Thoracic aorta (tissue), 2 donors: ENCODE measurements around the gene RGS17. TPM values are rescaled to one million over a fixed set of nuclear protein-coding genes. Genes with fewer than 3 reads are reported as not detected.
A peak's percentile ranks its signal among the peaks of the same experiment; 100 is the strongest.

ENCODE experiments used
- ATAC-seq: fragments of 150-250 bp; one replicate; pipeline ENCODE4 v1.8.0; 2017; ENCODE audit warnings: low read depth; ENCODE audit not compliant: insufficient number of reproducible peaks, low FRiP score
- DNase-seq: peaks from one replicate; pipeline ENCODE4 v3.0.0-alpha.2; 2020; ENCODE audit warnings: low spot score
- H3K27ac ChIP-seq, 2 donors: fragments of 200-600 bp; sonication (generic); 1 replicate in 1 of 2; 2 replicates in 1 of 2; pipeline ENCODE4 v1.5.1; 2016; ENCODE audit warnings: mild to moderate bottlenecking in 2 of 2, moderate library complexity in 2 of 2
- H3K27me3 ChIP-seq: fragments of 200-600 bp; sonication (generic); replicated peaks from 2 replicates; pipeline ENCODE4 v1.6.0; 2016; ENCODE audit warnings: mild to moderate bottlenecking; ENCODE audit not compliant: insufficient read depth
- H3K36me3 ChIP-seq: fragments of 200-600 bp; sonication (generic); one replicate; pipeline ENCODE4 v1.5.1; 2016
- H3K4me1 ChIP-seq, 2 donors: fragments of 200-600 bp; sonication (generic); 1 replicate in 1 of 2; 2 replicates in 1 of 2; pipeline versions ENCODE4 v1.5.1 to v1.6.0; 2016; ENCODE audit warnings: low read depth in 2 of 2, mild to moderate bottlenecking in 1 of 2; ENCODE audit not compliant: control insufficient read depth in 1 of 2
- H3K4me3 ChIP-seq: fragments of 200-600 bp; sonication (generic); 2 replicates; pipeline ENCODE4 v1.5.1; 2016; ENCODE audit warnings: mild to moderate bottlenecking
- H3K9me3 ChIP-seq: fragments of 200-600 bp; sonication (generic); 2 replicates; pipeline ENCODE4 v1.5.1; 2016
- total RNA-seq, 2 donors: library from RNA; depleted of rRNA; stranded (reverse); fragments of >200 nt; gene quantifications; one replicate each; pipeline versions ENCODE4 v1.1.0 to v1.2.3, GENCODE V29; 2016
- TF ChIP-seq, protein P1 (sequence below): fragments of 200-600 bp; sonication (generic); IDR thresholded peaks from one replicate; pipeline ENCODE4 v1.5.1; 2019; ENCODE audit warnings: antibody characterized with exemption

The RGS17 gene
- total RNA-seq, 2 donors from 2014 or later, result 3.4 to 3.7 TPM

DNA sequence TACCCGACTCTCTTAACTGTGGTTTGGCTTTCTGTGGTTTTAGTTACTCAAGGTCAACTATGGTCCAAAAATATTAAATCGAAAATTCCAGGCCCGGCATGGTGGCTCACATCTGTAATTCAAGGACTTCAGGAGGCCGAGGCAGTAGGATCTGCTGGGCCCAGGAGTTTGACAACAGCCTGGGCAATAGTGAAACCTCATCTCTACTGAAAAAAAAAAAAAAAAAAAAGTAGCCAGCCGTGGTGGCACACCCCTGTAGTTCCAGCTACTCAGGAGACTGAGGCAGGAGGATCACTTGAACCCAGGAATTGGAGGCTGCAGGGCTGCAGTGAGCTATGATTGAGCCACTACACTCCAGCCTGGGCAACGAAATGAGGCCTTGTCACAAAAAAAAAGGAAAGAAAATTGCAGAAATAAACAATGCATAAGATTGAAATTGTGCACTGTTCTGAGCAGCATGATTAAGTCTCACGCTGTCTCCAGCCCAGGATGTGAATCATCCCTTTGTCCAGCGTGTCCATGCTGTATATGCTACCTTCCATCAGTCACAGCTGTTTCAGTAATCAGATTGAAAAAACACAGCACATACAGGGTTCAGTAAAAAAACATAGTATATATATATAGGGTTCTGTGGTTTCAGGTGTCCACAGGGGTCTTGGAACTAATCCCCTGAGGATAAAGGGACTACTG, 40.7 kb downstream of the RGS17 start:
- H3K36me3 ChIP-seq, result no peaks in the 10 kb centered on the region
- no peaks in the 10 kb centered on the region for H3K9me3 ChIP-seq
- no peak for DNase-seq
- ATAC-seq, result no peak
- H3K27me3 ChIP-seq, result no peaks in the 10 kb centered on the region
- H3K27ac ChIP-seq, result no peak overlapping the region
- TF ChIP-seq, protein P1, sequence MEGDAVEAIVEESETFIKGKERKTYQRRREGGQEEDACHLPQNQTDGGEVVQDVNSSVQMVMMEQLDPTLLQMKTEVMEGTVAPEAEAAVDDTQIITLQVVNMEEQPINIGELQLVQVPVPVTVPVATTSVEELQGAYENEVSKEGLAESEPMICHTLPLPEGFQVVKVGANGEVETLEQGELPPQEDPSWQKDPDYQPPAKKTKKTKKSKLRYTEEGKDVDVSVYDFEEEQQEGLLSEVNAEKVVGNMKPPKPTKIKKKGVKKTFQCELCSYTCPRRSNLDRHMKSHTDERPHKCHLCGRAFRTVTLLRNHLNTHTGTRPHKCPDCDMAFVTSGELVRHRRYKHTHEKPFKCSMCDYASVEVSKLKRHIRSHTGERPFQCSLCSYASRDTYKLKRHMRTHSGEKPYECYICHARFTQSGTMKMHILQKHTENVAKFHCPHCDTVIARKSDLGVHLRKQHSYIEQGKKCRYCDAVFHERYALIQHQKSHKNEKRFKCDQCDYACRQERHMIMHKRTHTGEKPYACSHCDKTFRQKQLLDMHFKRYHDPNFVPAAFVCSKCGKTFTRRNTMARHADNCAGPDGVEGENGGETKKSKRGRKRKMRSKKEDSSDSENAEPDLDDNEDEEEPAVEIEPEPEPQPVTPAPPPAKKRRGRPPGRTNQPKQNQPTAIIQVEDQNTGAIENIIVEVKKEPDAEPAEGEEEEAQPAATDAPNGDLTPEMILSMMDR, result no peak
- peak overlapping the region; percentile 30 for H3K4me3 ChIP-seq
- peaks cover 13 to 61% of the 10 kb centered on the region in 2 donors for H3K4me1 ChIP-seq

DNA sequence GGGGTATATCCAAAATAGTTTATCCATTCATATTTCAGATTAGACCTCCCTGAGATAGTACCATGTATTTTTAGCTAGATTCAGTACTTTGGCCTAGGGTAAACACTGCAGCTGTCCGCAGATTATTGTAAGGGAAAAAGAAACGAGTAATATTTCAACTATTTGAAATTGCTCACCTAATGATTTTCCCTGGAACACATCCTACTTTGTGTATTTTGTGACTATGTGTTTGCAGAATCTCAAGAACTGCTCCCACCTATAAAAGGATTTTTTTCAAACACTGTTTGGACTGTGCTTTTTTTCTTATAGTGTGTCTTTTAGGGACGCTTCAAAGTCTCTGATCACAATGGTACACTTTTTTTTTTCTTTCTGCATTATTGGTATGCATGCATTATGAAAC, 42.3 kb downstream of the RGS17 start:
- H3K36me3 ChIP-seq, result no peaks in the 10 kb centered on the region
- TF ChIP-seq, protein P1, result no peak
- ATAC-seq, result no peak
- peaks cover 27 to 77% of the 10 kb centered on the region in 2 donors for H3K4me1 ChIP-seq
- H3K27ac ChIP-seq, result no peak overlapping the region
- DNase-seq, result no peak
- no peaks in the 10 kb centered on the region for H3K27me3 ChIP-seq
- no peak overlapping the region for H3K4me3 ChIP-seq
- H3K9me3 ChIP-seq, result no peaks in the 10 kb centered on the region

DNA sequence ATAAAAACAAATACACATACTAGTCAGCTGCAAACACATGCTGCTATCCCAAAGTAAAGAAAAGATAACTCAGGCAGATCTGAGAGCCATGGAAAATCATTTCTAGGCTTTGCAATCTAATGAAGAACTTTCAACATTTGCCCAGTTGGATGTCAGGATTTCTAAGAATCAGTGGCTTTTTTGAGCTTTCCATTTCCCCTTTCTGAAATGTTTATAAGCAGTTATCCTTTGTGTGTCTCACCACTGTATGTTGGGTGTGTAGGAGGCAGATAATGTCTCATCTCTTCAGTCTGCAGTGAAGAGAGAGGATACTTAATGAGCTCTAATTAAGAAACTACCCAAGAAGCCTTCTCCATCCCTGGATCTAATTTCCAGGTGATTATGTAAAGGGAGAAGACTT, 43.6 kb downstream of the RGS17 start:
- no peak for DNase-seq
- Histone ChIP-seq H3K27me3 (no peaks in the 10 kb centered on the region), H3K4me3 (no peak overlapping the region), H3K27ac (no peak overlapping the region), H3K36me3 (no peaks in the 10 kb centered on the region), H3K9me3 (no peaks in the 10 kb centered on the region), H3K4me1 (peaks cover 38 to 79% of the 10 kb centered on the region in 2 donors)
- TF ChIP-seq, protein P1, result no peak
- no peak for ATAC-seq

DNA sequence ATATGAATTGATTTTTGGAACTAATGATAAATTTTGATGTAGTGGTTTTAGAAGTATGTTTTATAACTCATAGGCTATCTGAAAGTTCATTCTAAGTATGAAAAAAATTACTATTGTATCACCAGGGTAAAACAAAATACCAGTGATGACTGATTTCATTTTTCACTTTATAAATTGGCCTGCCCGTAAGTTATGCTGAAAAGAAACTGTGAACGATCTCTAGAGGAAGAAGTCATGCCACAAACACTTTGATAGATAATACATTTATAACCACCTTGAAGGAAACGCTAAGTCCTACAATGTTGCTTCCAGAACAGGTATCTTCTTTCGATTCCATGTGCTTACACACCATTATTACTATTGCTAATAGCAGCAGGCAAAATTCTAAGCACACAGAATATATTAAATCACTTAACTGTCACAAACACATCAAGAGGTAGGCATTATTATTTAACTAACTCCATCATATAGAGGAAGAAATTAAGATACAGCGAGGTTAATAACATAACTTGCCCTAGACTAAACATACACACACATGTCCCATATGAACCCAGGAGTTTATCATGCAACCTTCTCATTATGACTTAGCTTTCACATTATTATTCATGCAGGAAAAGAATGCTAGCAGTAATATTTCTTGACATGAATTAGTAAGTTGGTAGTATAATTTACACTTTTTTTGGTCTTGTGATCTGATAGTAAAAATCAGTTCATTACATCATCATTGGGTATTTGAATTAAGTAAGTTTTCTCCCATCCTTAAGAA, 44.7 kb downstream of the RGS17 start:
- TF ChIP-seq, protein P1, result no peak
- Histone ChIP-seq H3K27ac (peak overlapping the region in 1 of 2 donors; percentile 72), H3K4me1 (peaks cover 38 to 73% of the 10 kb centered on the region in 2 donors), H3K36me3 (no peaks in the 10 kb centered on the region), H3K27me3 (no peaks in the 10 kb centered on the region), H3K9me3 (no peaks in the 10 kb centered on the region), H3K4me3 (peak overlapping the region; percentile 1)
- ATAC-seq, result no peak
- no peak for DNase-seq

DNA sequence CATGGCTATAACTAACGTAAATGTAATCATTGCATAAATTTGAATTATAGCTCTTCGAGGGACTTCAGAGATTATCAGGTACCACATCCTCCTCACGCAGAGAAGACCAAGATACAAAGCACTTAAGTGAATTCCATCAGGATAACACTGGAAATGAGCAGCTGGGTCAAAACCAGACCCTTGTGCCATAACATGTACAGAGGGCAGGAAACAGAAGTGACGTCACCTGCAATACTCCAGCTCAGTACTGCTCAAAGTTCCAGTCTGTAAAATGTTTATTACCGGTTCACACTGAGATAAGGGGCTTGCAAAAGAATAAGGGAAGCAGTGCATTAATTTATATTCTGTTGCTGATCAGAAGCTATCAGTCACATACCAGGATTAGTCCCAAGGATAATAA, 45.8 kb downstream of the RGS17 start:
- Histone ChIP-seq H3K27me3 (no peaks in the 10 kb centered on the region), H3K36me3 (no peaks in the 10 kb centered on the region), H3K27ac (peak overlapping the region; percentile 8 to 72), H3K4me3 (no peak overlapping the region), H3K9me3 (no peaks in the 10 kb centered on the region), H3K4me1 (peaks cover 30 to 61% of the 10 kb centered on the region in 2 donors)
- ATAC-seq (no peak), DNase-seq (no peak)
- TF ChIP-seq, protein P1, result no peak
